ENCODE measurements around the gene PGC. TPM values are rescaled to one million over a fixed set of nuclear protein-coding genes. Genes with fewer than 3 reads are reported as not detected.

PGC gene
- total RNA-seq, 6 donors from 2014 or later, result 241 to 4,380 (median 659) TPM

GRCh38 chr6:41692080-41692675 lies 55.0 kb downstream of the PGC start:
- DNase-seq, result no peak
- no peak overlapping the region for H3K27ac ChIP-seq

GRCh38 chr6:41691426-41692079 lies 55.6 kb downstream of the PGC start:
- TF ChIP-seq CTCF (IDR thresholded peaks at IDR 0.05) (no peak), EP300 (IDR thresholded peaks at IDR 0.05) (no peak), POLR2A (IDR thresholded peaks at IDR 0.05) (no peak), POLR2AphosphoS5 (IDR thresholded peaks at IDR 0.05) (no peak)
- WGBS, 2 donors, result 89 to 94% methylated on average over 8 of the region's 8 CpGs
- H3K4me1 ChIP-seq, result peaks cover 0 to 6% (median 2%) of the 10 kb centered on the region in 4 donors
- ATAC-seq (ENCODE audit: low FRiP score in 2 of 2), result no peak
- no peak for DNase-seq
- H3K9me3 ChIP-seq, result no peaks in the 10 kb centered on the region
- H3K27me3 ChIP-seq, result no peaks in the 10 kb centered on the region
- H3K27ac ChIP-seq, result no peak overlapping the region
- peaks cover 17 to 47% (median 33%) of the 10 kb centered on the region in 4 donors for H3K36me3 ChIP-seq
- H3K4me3 ChIP-seq, result no peak overlapping the region

More at GRCh38 chr6:41692080-41692675, 55.0 kb downstream of the PGC start:
- Histone ChIP-seq H3K4me3 (no peak overlapping the region), H3K4me1 (peaks cover 0 to 6% (median 2%) of the 10 kb centered on the region in 4 donors), H3K9me3 (no peaks in the 10 kb centered on the region), H3K27me3 (no peaks in the 10 kb centered on the region), H3K36me3 (peaks cover 17 to 41% (median 30%) of the 10 kb centered on the region in 4 donors)
- ATAC-seq (ENCODE audit: low FRiP score in 2 of 2), result no peak
- TF ChIP-seq EP300 (IDR thresholded peaks at IDR 0.05) (no peak), CTCF (IDR thresholded peaks at IDR 0.05) (no peak), POLR2AphosphoS5 (IDR thresholded peaks at IDR 0.05) (no peak), POLR2A (IDR thresholded peaks at IDR 0.05) (no peak)

- no peak for DNase-seq
- Histone ChIP-seq H3K27ac (no peak overlapping the region), H3K9me3 (no peaks in the 10 kb centered on the region), H3K4me1 (peaks cover 0 to 6% (median 2%) of the 10 kb centered on the region in 4 donors), H3K36me3 (peaks cover 17 to 54% (median 39%) of the 10 kb centered on the region in 4 donors), H3K4me3 (no peak overlapping the region), H3K27me3 (no peaks in the 10 kb centered on the region)
- no peak for TF ChIP-seq POLR2A (IDR thresholded peaks at IDR 0.05)
- no peak for TF ChIP-seq CTCF (IDR thresholded peaks at IDR 0.05)
- TF ChIP-seq EP300 (IDR thresholded peaks at IDR 0.05), result no peak
- TF ChIP-seq POLR2AphosphoS5 (IDR thresholded peaks at IDR 0.05), result no peak
- 94 to 95% methylated on average over 20 to 24 of the region's 25 CpGs for WGBS, 2 donors
- no peak for ATAC-seq (ENCODE audit: low FRiP score in 2 of 2)
Measured at GRCh38 chr6:41690541-41691330, 56.5 kb downstream of the PGC start.

- TF ChIP-seq EP300 (IDR thresholded peaks at IDR 0.05), result no peak
- TF ChIP-seq CTCF (IDR thresholded peaks at IDR 0.05), result no peak
- no peak for TF ChIP-seq POLR2A (IDR thresholded peaks at IDR 0.05)
- no peak overlapping the region for H3K4me3 ChIP-seq
- DNase-seq (no peak), ATAC-seq (ENCODE audit: low FRiP score in 2 of 2) (no peak)
- H3K9me3 ChIP-seq, result no peaks in the 10 kb centered on the region
- H3K4me1 ChIP-seq, result peaks cover 0 to 6% (median 2%) of the 10 kb centered on the region in 4 donors
- WGBS, 2 donors, result 86 to 87% methylated on average over 8 to 9 of the region's 9 CpGs
- no peak overlapping the region for H3K27ac ChIP-seq
- peaks cover 21 to 67% (median 50%) of the 10 kb centered on the region in 4 donors for H3K36me3 ChIP-seq
- no peaks in the 10 kb centered on the region for H3K27me3 ChIP-seq
Measured at GRCh38 chr6:41689171-41690008, 57.8 kb downstream of the PGC start.
